ENCODE results near the gene ZNF3. TPM values are rescaled to one million over a fixed set of nuclear protein-coding genes. Genes with fewer than 3 reads are reported as not detected.

The ZNF3 gene
- total and polyA plus RNA-seq, 4 donors = 10.2 to 18.2 (median 12.2) TPM

GRCh38 chr7:100033526-100033925 is 48.0 kb downstream of the ZNF3 start (continued):
- no peak for TF ChIP-seq REST (IDR thresholded peaks at IDR 0.05)
- no peak for TF ChIP-seq EGR1 (IDR thresholded peaks at IDR 0.05; ENCODE audit: low read depth in 2 of 2)
- TF ChIP-seq RAD21 (IDR thresholded peaks at IDR 0.05) = no peak

DNA sequence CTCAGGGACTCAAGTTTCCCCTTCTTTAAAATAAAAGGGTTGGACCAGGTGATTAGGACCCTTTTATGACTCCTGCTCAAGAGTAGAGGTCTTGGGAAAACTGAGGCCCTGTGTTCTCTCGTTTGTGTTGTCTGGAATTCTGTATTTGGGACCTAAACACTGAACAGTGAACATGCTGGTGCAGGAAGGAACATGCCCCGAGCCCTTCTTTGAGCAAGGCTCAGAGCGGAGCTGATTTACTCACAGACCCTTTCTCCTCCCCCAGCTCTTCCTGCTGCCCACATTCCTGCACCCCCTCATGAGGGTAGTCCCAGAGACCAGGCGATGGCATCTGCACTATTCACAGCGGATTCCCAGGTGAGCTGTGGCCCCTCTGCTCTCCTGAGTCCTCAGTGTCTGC is 51.9 kb downstream of the ZNF3 start:
- Histone ChIP-seq H3K27me3 (ENCODE audit: control insufficient read depth in 4 of 4, insufficient read depth in 4 of 4, low read length in 3 of 4) (no peaks in the 10 kb centered on the region), H3K4me3 (ENCODE audit: low read depth in 1 of 3, low read length in 3 of 3) (no peak overlapping the region), H3K27ac (ENCODE audit: low read depth in 1 of 2, low read length in 2 of 2) (no peak overlapping the region), H3K4me1 (ENCODE audit: control insufficient read depth in 4 of 4, insufficient read depth in 4 of 4, low read length in 3 of 4) (peaks cover 2 to 25% (median 18%) of the 10 kb centered on the region in 4 donors), H3K9ac (ENCODE audit: low read depth in 1 of 2, low read length in 2 of 2) (no peak overlapping the region), H3K9me3 (ENCODE audit: control insufficient read depth in 4 of 4, low read length in 3 of 4) (no peaks in the 10 kb centered on the region), H3K36me3 (ENCODE audit: control insufficient read depth in 4 of 4, insufficient read depth in 3 of 4, low read depth in 1 of 4, low read length in 3 of 4) (peaks cover 10 to 61% (median 56%) of the 10 kb centered on the region in 4 donors)
- 89% methylated on average over 5 of the region's 5 CpGs for WGBS
- no peak for TF ChIP-seq NR2F2 (IDR thresholded peaks at IDR 0.05)
- no peak for TF ChIP-seq GABPA (IDR thresholded peaks at IDR 0.05 in 1 of 2, conservative IDR thresholded peaks at IDR 0.05 in 1 of 2)
- TF ChIP-seq RAD21 (IDR thresholded peaks at IDR 0.05) = no peak
- no peak for TF ChIP-seq HNF4G (IDR thresholded peaks at IDR 0.05)
- no peak for TF ChIP-seq JUND (IDR thresholded peaks at IDR 0.05)
- TF ChIP-seq RXRA (IDR thresholded peaks at IDR 0.05) = no peak
- TF ChIP-seq, protein P1, sequence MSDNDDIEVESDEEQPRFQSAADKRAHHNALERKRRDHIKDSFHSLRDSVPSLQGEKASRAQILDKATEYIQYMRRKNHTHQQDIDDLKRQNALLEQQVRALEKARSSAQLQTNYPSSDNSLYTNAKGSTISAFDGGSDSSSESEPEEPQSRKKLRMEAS (IDR thresholded peaks at IDR 0.05) = no peak
- no peak for TF ChIP-seq FOXA1 (IDR thresholded peaks at IDR 0.05)
- TF ChIP-seq FOXA2 (IDR thresholded peaks at IDR 0.05) = no peak
- TF ChIP-seq EGR1 (IDR thresholded peaks at IDR 0.05; ENCODE audit: low read depth in 2 of 2) = no peak
- no peak for TF ChIP-seq TAF1 (conservative IDR thresholded peaks at IDR 0.05)
- TF ChIP-seq ATF3 (IDR thresholded peaks at IDR 0.05) = no peak
- TF ChIP-seq CTCF (IDR thresholded peaks at IDR 0.05; ENCODE audit: low read depth, low read length, missing input control) = no peak
- no peak for DNase-seq (ENCODE audit: low spot score)

DNA sequence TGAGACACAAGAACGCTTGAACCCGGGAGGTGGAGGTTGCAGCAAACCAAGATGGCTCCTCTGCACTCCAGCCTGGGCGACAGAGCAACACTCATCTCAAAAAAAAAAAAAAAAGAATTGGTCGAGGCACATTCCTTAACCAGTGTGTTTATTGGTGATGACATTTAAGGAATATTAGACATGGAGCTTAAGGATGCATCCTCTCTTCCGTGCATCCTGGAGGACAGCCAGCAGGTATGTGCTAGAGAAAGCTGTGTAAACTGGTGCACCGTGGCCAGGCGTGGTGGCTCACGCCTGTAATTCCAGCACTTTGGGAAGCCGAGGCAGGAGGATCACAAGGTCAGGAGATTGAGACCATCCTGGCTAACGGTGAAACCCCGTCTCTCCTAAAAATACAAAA is 54.3 kb downstream of the ZNF3 start:
- no peak for DNase-seq (ENCODE audit: low spot score)
- Histone ChIP-seq H3K27me3 (ENCODE audit: control insufficient read depth in 4 of 4, insufficient read depth in 4 of 4, low read length in 3 of 4) (no peaks in the 10 kb centered on the region), H3K4me3 (ENCODE audit: low read depth in 1 of 3, low read length in 3 of 3) (no peak overlapping the region), H3K9ac (ENCODE audit: low read depth in 1 of 2, low read length in 2 of 2) (no peak overlapping the region), H3K4me1 (ENCODE audit: control insufficient read depth in 4 of 4, insufficient read depth in 4 of 4, low read length in 3 of 4) (peaks cover 10 to 35% (median 23%) of the 10 kb centered on the region in 4 donors), H3K36me3 (ENCODE audit: control insufficient read depth in 4 of 4, insufficient read depth in 3 of 4, low read depth in 1 of 4, low read length in 3 of 4) (peaks cover 11 to 46% (median 43%) of the 10 kb centered on the region in 4 donors), H3K27ac (ENCODE audit: low read depth in 1 of 2, low read length in 2 of 2) (peak overlapping the region; percentile 26 to 34), H3K9me3 (ENCODE audit: control insufficient read depth in 4 of 4, low read length in 3 of 4) (no peaks in the 10 kb centered on the region)
- no peak for TF ChIP-seq EGR1 (IDR thresholded peaks at IDR 0.05; ENCODE audit: low read depth in 2 of 2)
- no peak for TF ChIP-seq FOXA2 (IDR thresholded peaks at IDR 0.05)
- TF ChIP-seq RAD21 (IDR thresholded peaks at IDR 0.05) = no peak
- peak; percentile 21 for TF ChIP-seq YY1 (IDR thresholded peaks at IDR 0.05)
- TF ChIP-seq FOXA1 (IDR thresholded peaks at IDR 0.05) = no peak
- TF ChIP-seq HNF4A (conservative IDR thresholded peaks at IDR 0.05) = no peak
- TF ChIP-seq CTCF (IDR thresholded peaks at IDR 0.05; ENCODE audit: low read depth, low read length, missing input control) = no peak
- no peak for TF ChIP-seq RXRA (IDR thresholded peaks at IDR 0.05)
- 67% methylated on average over 11 of the region's 11 CpGs for WGBS

Data from liver (tissue), 9 donors.